Testis (tissue), 3 donors: Measurements from ENCODE around the gene PTPRN2. TPM values are rescaled to one million over a fixed set of nuclear protein-coding genes. Genes with fewer than 3 reads are reported as not detected.

Experiments
- DNase-seq: peaks from one replicate; pipeline ENCODE4 v3.0.0-alpha.2; 2019
- H3K27ac ChIP-seq, 2 donors: fragments of 200-600 bp; sonication (generic); one replicate each; pipeline ENCODE4 v1.5.1; 2019
- H3K27me3 ChIP-seq: fragments of 200-600 bp; sonication (generic); one replicate; pipeline ENCODE4 v1.5.1; 2019
- H3K36me3 ChIP-seq: fragments of 200-600 bp; sonication (generic); one replicate; pipeline ENCODE4 v1.5.1; 2017; ENCODE audit warnings: low read depth; ENCODE audit errors: missing control alignments
- H3K4me1 ChIP-seq: fragments of 200-600 bp; sonication (generic); one replicate; pipeline ENCODE4 v1.5.1; 2019
- H3K4me3 ChIP-seq, 2 donors: fragments of 200-600 bp; sonication (generic); one replicate each; pipeline ENCODE4 v1.5.1; 2017 to 2019
- H3K9me3 ChIP-seq: fragments of 200-600 bp; sonication (generic); one replicate; pipeline ENCODE4 v1.5.1; 2017
- CTCF ChIP-seq, 3 experiments: fragments of 450-650 bp in 2 of 3; fragments of 200-600 bp in 1 of 3; sonication (generic) in 1 of 3; IDR thresholded peaks; one replicate each; pipeline ENCODE4 v1.5.1; 2016 to 2019; ENCODE audit warnings: antibody characterized with exemption in 3 of 3, mild to moderate bottlenecking in 2 of 3, moderate library complexity in 1 of 3
- POLR2A ChIP-seq: fragments of 450-650 bp; IDR thresholded peaks from one replicate; pipeline ENCODE4 v1.6.1; 2017; ENCODE audit warnings: antibody characterized with exemption, mild to moderate bottlenecking, moderate library complexity
- WGBS, 2 donors: methylation state at CpG; one replicate each; pipeline ENCODE4 v1.1.5; 2018; 5-methylcytosine and 5-hydroxymethylcytosine counted together
- intact Hi-C: fragments of 100-400 bp; cut with DNase I; formaldehyde crosslinking; loops from one replicate; pipeline ENCODE4 v1.15.1; 2023; ENCODE audit warnings: low total_unique reads
- polyA plus RNA-seq: library from polyadenylated mRNA; stranded (reverse); fragments of 350-450 nt; fragmentation: Illumina TruSeq; extraction: RNeasy Lipid Tissue Mini Kit (QIAGEN cat#74804); gene quantifications from one replicate; pipeline ENCODE4 v1.2.3, GENCODE V29; 2014; ENCODE audit warnings: low read depth, low replicate concordance; ENCODE audit not compliant: insufficient read depth
- total RNA-seq, 2 donors: library from RNA; depleted of rRNA; stranded (reverse); fragments of >200 nt; gene quantifications; one replicate each; pipeline ENCODE4 v1.2.3, GENCODE V29; 2016

The PTPRN2 gene
- total and polyA plus RNA-seq, 3 donors from 2014 or later = 9.3 to 10.8 (median 9.8) TPM

- no peak overlapping the region for H3K4me3 ChIP-seq
- TF ChIP-seq CTCF (IDR thresholded peaks at IDR 0.05) (no peak), POLR2A (no peak)
- no peaks in the 10 kb centered on the region for H3K36me3 ChIP-seq
- H3K9me3 ChIP-seq = no peaks in the 10 kb centered on the region
- DNase-seq = no peak
- no peaks in the 10 kb centered on the region for H3K27me3 ChIP-seq
- H3K27ac ChIP-seq = no peak overlapping the region
- intact Hi-C loops = no loop called here
- 87% methylated on average over 21 to 25 of the region's 25 CpGs for WGBS, 2 donors
- H3K4me1 ChIP-seq = no peaks in the 10 kb centered on the region
These were observed 872.3 kb downstream of the PTPRN2 start for GRCh38 chr7:157715071-157715937.

DNA sequence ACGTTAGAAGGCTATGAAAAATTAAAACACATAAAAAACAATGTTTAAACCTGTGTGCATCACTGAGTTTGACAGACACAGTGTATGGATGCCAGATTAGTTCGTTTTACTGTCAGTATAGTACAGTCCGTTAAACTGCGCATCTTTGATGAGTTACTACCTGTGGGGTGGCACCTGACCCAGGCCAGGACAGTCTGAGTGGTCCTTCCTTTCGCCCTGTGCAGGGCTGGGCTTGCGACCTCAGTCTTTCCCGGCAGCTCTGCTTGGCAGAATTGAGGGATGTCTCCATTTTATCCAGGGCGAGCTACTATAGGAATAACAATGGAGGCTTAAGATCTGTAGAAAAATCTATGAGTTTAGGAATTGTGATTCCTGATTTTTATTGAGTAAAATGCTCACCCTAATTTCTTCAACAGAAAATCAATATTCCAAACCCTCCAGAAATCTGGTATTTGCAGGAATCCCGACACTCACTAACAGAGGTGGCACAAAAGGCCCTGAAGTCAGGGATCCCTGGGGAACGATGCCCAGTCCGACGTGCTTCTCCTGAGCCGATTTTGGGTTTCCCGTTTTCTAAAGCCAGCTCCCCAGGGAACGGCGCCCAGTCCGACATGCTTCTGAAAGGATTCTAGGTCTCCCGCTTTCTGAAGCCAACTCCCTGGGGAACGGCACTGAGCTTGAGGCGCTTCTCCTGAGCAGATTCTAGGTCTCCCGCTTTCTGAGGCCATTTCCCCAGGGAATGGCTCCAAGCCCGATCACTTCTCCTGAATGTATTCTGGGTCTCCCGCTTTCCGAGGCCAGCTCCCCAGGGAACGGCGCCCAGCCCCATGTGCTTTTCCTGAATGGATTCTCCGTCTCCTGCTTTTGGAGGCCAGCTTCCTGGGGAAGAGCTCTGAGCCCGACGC lies 873.2 kb downstream of the PTPRN2 start:
- no peak for DNase-seq
- H3K4me1 ChIP-seq = no peaks in the 10 kb centered on the region
- no peak overlapping the region for H3K27ac ChIP-seq
- 93 to 95% methylated on average over 29 of the region's 29 CpGs for WGBS, 2 donors
- no peaks in the 10 kb centered on the region for H3K36me3 ChIP-seq
- intact Hi-C loops = no loop called here
- TF ChIP-seq POLR2A (no peak), CTCF (IDR thresholded peaks at IDR 0.05) (no peak)
- no peaks in the 10 kb centered on the region for H3K27me3 ChIP-seq
- no peak overlapping the region for H3K4me3 ChIP-seq
- no peaks in the 10 kb centered on the region for H3K9me3 ChIP-seq

DNA sequence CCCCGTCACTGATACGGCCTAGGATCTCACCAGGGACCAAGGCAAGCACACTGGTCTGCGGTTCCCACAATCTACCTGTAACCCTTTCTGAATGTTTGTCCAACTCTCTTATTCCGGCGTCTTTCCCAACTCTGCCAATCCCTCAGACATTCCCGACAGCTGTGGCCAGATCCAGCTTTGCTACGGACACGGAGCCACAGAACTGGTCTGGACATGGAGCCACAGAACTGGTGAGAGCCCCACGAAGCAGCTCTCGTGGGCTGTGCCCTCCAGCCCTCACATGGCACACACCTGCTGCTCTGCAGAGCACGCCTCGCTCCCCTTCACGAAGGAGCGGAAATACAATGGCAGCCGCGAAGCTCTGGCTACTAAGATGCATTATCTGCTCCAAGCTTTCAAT lies 874.0 kb downstream of the PTPRN2 start:
- H3K36me3 ChIP-seq = no peaks in the 10 kb centered on the region
- TF ChIP-seq POLR2A (no peak), CTCF (IDR thresholded peaks at IDR 0.05) (no peak)

DNA sequence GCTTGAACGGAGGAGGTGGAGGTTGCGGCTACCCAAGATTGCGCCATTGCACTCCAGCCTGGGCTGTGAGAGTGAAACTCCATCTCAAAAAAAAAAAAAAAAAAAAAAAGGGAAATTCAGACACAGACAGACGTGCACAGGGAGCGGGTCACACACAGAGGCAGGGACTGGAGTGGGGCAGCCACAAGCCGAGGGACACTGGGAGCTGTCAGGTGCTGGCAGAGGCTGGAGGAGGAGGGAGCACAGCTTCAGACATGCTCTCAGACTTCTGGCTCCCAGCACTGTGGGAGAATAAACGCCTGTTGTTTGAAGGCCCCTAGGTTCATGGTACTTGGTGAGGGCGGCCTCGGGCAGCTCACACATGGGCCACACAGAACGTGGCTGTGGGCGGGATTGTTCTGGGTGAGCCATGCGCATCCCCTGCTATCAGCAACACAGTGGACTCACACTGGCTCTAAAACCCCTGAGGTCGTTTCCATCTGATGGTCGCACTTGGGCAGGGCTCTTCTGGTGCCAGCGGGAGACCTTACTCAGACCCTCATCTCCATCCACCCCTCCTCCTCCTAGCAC lies 874.9 kb downstream of the PTPRN2 start:
- intact Hi-C loops = no loop called here
- no peaks in the 10 kb centered on the region for H3K36me3 ChIP-seq
- no peaks in the 10 kb centered on the region for H3K27me3 ChIP-seq
- no peak for TF ChIP-seq CTCF (IDR thresholded peaks at IDR 0.05)
- no peak for TF ChIP-seq POLR2A
- WGBS, 2 donors = 79 to 82% methylated on average over 14 to 15 of the region's 15 CpGs
- H3K9me3 ChIP-seq = no peaks in the 10 kb centered on the region
- no peak for DNase-seq
- no peak overlapping the region for H3K27ac ChIP-seq
- no peak overlapping the region for H3K4me3 ChIP-seq
- H3K4me1 ChIP-seq = no peaks in the 10 kb centered on the region

More for the DNA sequence above, 874.0 kb downstream of the PTPRN2 start:
- Histone ChIP-seq H3K4me1 (no peaks in the 10 kb centered on the region), H3K27ac (no peak overlapping the region), H3K9me3 (no peaks in the 10 kb centered on the region), H3K27me3 (no peaks in the 10 kb centered on the region), H3K4me3 (no peak overlapping the region)
- 90% methylated on average over 16 of the region's 16 CpGs for WGBS, 2 donors
- intact Hi-C loops = no loop called here
- no peak for DNase-seq
